ENCODE results near the gene F8. TPM values are rescaled to one million over a fixed set of nuclear protein-coding genes. Genes with fewer than 3 reads are reported as not detected.

The F8 gene
- total RNA-seq, 1 experiment from 2014 or later = 2.6 TPM

GRCh38 chrX:155070038-155070437, 47.5 kb upstream of the F8 start:
- peaks cover 15 to 35% of the 10 kb centered on the region in 2 experiments for H3K4me1 ChIP-seq (ENCODE audit: control insufficient read depth in 1 of 2, insufficient read depth in 2 of 2, low read length in 2 of 2)
- no peak for ATAC-seq
- POLR2A ChIA-PET = no interaction called here
- no peak for DNase-seq (ENCODE audit: low read depth, low spot score)
- H3K27me3 ChIP-seq (ENCODE audit: insufficient read depth, low read length) = no peaks in the 10 kb centered on the region
- RAD21 ChIA-PET (ENCODE audit: low non-redundant PET in 1 of 2, low total read pairs in 2 of 2, uncharacterized antibody in 2 of 2, unreplicated experiment in 2 of 2) = no interaction called here
- no peaks in the 10 kb centered on the region for H4K20me1 ChIP-seq (ENCODE audit: insufficient read depth)
- no peaks in the 10 kb centered on the region for H3K9me2 ChIP-seq (ENCODE audit: insufficient read depth)
- TF ChIP-seq REST (IDR thresholded peaks at IDR 0.05; ENCODE audit: low read depth) = no peak
- TF ChIP-seq FOSL1 (IDR thresholded peaks at IDR 0.05; ENCODE audit: low read depth) = no peak
- TF ChIP-seq ZNF274 (IDR thresholded peaks at IDR 0.05; ENCODE audit: low read depth, low read length) = no peak
- no peak for TF ChIP-seq CBX3 (IDR thresholded peaks at IDR 0.05; ENCODE audit: low read depth)
- no peak for TF ChIP-seq YY1 (IDR thresholded peaks at IDR 0.05; ENCODE audit: extremely low read depth, insufficient replicate concordance, low read depth, low read length)
- TF ChIP-seq POLR2AphosphoS5 (IDR thresholded peaks at IDR 0.05; ENCODE audit: low read depth, low read length) = no peak
- no peak for TF ChIP-seq POLR2A (IDR thresholded peaks at IDR 0.05; ENCODE audit: borderline replicate concordance, extremely low read depth, insufficient read depth, insufficient read length)
- TF ChIP-seq SP1 (IDR thresholded peaks at IDR 0.05; ENCODE audit: low read depth) = no peak
- TF ChIP-seq MAX (IDR thresholded peaks at IDR 0.05) = no peak
- TF ChIP-seq TCF7L2 (IDR thresholded peaks at IDR 0.05; ENCODE audit: borderline replicate concordance, extremely low read depth, insufficient read depth, insufficient read length) = no peak
- no TSS peak for BruUV-seq (replicated peaks)
- H3K9ac ChIP-seq (ENCODE audit: low read length) = peak overlapping the region; percentile 86
- intact Hi-C loops (cut with micrococcal nuclease) = loop anchor here (2.0 kb wide), 1 partner anchor 43 kb away; the partner anchor contains the start of gene FUNDC2
- H3K9me3 ChIP-seq (ENCODE audit: control insufficient read depth in 1 of 2, insufficient read depth in 1 of 2, low read depth in 1 of 2, low read length in 2 of 2) = no peaks in the 10 kb centered on the region
- H3K79me2 ChIP-seq (ENCODE audit: insufficient read depth, low read length) = peaks cover 41% of the 10 kb centered on the region
- CTCF ChIA-PET = no interaction called here
- peaks cover 0 to 3% of the 10 kb centered on the region in 2 experiments; a peak in 1 of 4 replicates for H3K36me3 ChIP-seq (ENCODE audit: control insufficient read depth in 1 of 2, insufficient read depth in 2 of 2, low read length in 2 of 2)
- no peak overlapping the region for H2AFZ ChIP-seq (ENCODE audit: low read depth, low read length, poor library complexity, severe bottlenecking)
- H3K4me2 ChIP-seq (ENCODE audit: low read length) = peak overlapping the region; percentile 81
- peak overlapping the region; percentile 64 to 77 for H3K4me3 ChIP-seq (replicated peaks in 1 of 2; ENCODE audit: low read depth in 1 of 2, low read length in 2 of 2)
- peak overlapping the region; percentile 45; the same call in 1 of the 2 replicates for H3K27ac ChIP-seq (ENCODE audit: low read depth, low read length)
